Adrenal gland (tissue), 12 donors: ENCODE measurements around the gene ZNF692. TPM values are rescaled to one million over a fixed set of nuclear protein-coding genes. Genes with fewer than 3 reads are reported as not detected.

Experiments used
- DNase-seq, 7 donors: peaks; one replicate each; pipeline ENCODE4 v3.0.0-alpha.2; 2019 to 2020
- H3K27ac ChIP-seq, 5 donors: fragments of 200-600 bp; sonication (generic) in 4 of 5; 1 replicate in 3 of 5; 2 replicates in 2 of 5; pipeline versions ENCODE4 v1.5.1 to v1.8.0; 2016 to 2020; ENCODE audit warnings: mild to moderate bottlenecking in 1 of 5
- H3K27me3 ChIP-seq: fragments of 200-600 bp; 2 replicates; pipeline ENCODE4 v1.8.0; 2021
- H3K36me3 ChIP-seq, 2 donors: fragments of 200-600 bp; replicated peaks in 1 of 2; 1 replicate in 1 of 2; 2 replicates in 1 of 2; pipeline versions ENCODE4 v1.5.1 to v1.8.0; 2018 to 2022
- H3K4me1 ChIP-seq, 2 donors: fragments of 200-600 bp; replicated peaks in 1 of 2; 1 replicate in 1 of 2; 2 replicates in 1 of 2; pipeline versions ENCODE4 v1.5.1 to v1.8.0; 2018 to 2021
- H3K4me3 ChIP-seq, 4 donors: fragments of 200-600 bp; sonication (generic) in 3 of 4; one replicate each; pipeline ENCODE4 v1.5.1; 2016 to 2018
- H3K9me3 ChIP-seq, 3 donors: fragments of 200-600 bp; sonication (generic) in 1 of 3; replicated peaks in 1 of 3; 1 replicate in 2 of 3; 2 replicates in 1 of 3; pipeline versions ENCODE4 v1.5.1 to v1.8.0; 2016 to 2021
- POLR2A ChIP-seq, 2 donors: fragments of 450-650 bp; IDR thresholded peaks; one replicate each; pipeline ENCODE4 v1.6.1; 2017; ENCODE audit warnings: antibody characterized with exemption in 2 of 2, mild to moderate bottlenecking in 2 of 2, moderate library complexity in 1 of 2
- WGBS, 4 donors: extraction: QIAGEN DNeasy Blood & Tissue Kit in 2 of 4; methylation state at CpG; one replicate each; pipeline versions ENCODE4 v1.1.5 to v1.1.7; 2013 to 2017; 5-methylcytosine and 5-hydroxymethylcytosine counted together
- intact Hi-C, 2 donors: fragments of 100-400 bp; cut with DNase I; formaldehyde crosslinking; loops; one replicate each; pipeline versions ENCODE4 v1.14.1 to v1.15.0; 2022 to 2023
- polyA plus RNA-seq, 3 donors: library from polyadenylated mRNA; stranded (reverse); fragments of 200-250 nt in 2 of 3; fragments of 350-450 nt in 1 of 3; fragmentation: Illumina TruSeq in 1 of 3; extraction: RNeasy Lipid Tissue Mini Kit (QIAGEN cat#74804) in 1 of 3; gene quantifications; one replicate each; pipeline ENCODE4 v1.2.3, GENCODE V29; 2013 to 2014
- total RNA-seq, 9 donors: library from RNA; depleted of rRNA in 4 of 9; stranded (reverse); fragments of >200 nt in 4 of 9; fragments of 120-200 nt in 1 of 9; fragmentation: NEBNext Ultra II Directional in 1 of 9; extraction: Animal tissue kit (Norgen Biotek cat#: 25700) in 1 of 9; gene quantifications; one replicate each; pipeline versions ENCODE4 v1.1.0 to v1.2.4, GENCODE V29; 2013 to 2023
- TF ChIP-seq, protein P1 (sequence below), 6 experiments: fragments of 450-650 bp in 4 of 6; fragments of 200-600 bp in 2 of 6; sonication (generic) in 1 of 6; IDR thresholded peaks; 1 replicate in 5 of 6; 2 replicates in 1 of 6; pipeline versions ENCODE4 v1.5.1 to v1.8.0; 2016 to 2021; ENCODE audit warnings: antibody characterized with exemption in 6 of 6, mild to moderate bottlenecking in 2 of 6, moderate library complexity in 1 of 6
- donor health status: healthy with polysubstance abuse.
- donor health status: Bipolar disorder and iron deficiency.
- donor health status: DM: yes; HTN: yes; CAD: no.
- donor health status: DM: no; HTN: no; CAD: no.
- donor health status: DM: no; HTN: no; CAD: no.
- donor health status: DM: yes; HTN: yes; CAD: no.

Gene ZNF692
- total and polyA plus RNA-seq, 12 donors = 10.3 to 366 (median 30.4) TPM

DNA sequence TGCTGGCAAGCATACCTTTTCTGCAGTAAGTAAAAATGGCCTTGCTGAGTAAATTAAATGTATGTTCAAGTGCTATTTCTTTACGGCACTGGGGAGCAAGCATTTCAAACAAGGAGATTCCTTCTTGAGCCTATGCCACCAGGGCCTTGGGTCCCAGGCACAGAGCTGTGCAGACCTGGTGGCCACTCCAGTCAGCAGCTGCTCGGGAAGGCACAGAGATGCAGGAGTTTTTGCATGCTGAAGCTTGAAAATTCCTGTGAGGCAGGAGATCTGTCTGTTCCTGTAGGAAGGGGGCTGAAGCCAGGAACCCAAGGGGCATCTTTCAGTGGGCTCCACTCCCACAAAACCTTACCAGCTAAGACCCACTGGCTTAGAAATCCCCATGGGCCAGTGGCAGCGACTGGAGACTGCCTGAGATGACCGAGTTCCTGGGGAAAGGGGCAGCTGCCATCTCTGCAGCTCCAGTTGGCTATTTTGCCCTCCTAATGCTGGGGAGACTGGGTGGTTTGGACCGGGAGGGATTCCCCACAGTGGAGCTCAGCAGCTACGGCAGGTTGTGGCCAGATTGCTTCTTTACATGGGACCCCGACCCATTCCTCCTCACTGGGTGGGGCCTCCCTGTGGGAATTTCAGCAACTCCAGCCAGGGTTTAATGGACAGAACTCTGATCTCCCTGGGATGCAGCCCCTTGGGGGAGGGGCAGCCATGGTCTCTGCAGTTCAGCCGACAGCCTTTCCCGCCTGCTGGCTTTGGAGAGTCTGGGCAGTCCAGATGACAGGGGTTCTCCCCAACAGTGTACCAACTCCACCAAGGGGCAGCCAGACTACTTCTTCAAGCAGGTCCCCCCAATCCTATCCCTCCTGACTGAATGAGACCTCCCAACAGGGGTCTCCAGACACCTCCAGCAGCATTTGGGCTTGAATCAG is 38.8 kb upstream of the ZNF692 start:
- H3K4me1 ChIP-seq = no peaks in the 10 kb centered on the region
- no peak overlapping the region for H3K4me3 ChIP-seq
- H3K27me3 ChIP-seq = peaks cover 10% of the 10 kb centered on the region
- DNase-seq = no peak
- no peak for TF ChIP-seq POLR2A (IDR thresholded peaks at IDR 0.05)
- TF ChIP-seq, protein P1, sequence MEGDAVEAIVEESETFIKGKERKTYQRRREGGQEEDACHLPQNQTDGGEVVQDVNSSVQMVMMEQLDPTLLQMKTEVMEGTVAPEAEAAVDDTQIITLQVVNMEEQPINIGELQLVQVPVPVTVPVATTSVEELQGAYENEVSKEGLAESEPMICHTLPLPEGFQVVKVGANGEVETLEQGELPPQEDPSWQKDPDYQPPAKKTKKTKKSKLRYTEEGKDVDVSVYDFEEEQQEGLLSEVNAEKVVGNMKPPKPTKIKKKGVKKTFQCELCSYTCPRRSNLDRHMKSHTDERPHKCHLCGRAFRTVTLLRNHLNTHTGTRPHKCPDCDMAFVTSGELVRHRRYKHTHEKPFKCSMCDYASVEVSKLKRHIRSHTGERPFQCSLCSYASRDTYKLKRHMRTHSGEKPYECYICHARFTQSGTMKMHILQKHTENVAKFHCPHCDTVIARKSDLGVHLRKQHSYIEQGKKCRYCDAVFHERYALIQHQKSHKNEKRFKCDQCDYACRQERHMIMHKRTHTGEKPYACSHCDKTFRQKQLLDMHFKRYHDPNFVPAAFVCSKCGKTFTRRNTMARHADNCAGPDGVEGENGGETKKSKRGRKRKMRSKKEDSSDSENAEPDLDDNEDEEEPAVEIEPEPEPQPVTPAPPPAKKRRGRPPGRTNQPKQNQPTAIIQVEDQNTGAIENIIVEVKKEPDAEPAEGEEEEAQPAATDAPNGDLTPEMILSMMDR (IDR thresholded peaks at IDR 0.05) = no peak
- 65 to 76% (median 72%) methylated on average over 2 to 9 of the region's 9 CpGs for WGBS, 4 donors
- intact Hi-C loops = no loop called here
- H3K27ac ChIP-seq = no peak overlapping the region
- no peaks in the 10 kb centered on the region for H3K9me3 ChIP-seq
- no peaks in the 10 kb centered on the region for H3K36me3 ChIP-seq

DNA sequence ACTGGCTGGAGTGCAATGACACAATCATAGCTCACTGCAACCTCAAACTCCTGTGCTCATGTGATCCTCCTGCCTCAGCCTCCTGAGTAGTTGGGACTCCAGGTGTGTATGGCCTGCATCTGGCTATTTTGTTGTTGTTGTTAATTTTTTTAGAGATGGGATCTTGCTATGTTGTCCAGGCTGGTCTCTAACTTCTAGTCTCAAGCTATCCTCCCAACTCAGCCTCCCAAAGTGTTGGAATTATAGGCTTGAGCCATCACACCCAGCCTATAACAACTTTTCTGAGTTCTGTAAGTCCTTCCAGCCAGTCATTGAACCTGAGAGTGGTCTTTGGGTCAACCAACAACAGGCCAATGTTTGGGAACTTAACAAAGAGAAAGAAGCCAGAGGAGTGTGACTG is 36.0 kb upstream of the ZNF692 start:
- TF ChIP-seq POLR2A (IDR thresholded peaks at IDR 0.05) = no peak
- TF ChIP-seq, protein P1 (IDR thresholded peaks at IDR 0.05) = no peak
- no peaks in the 10 kb centered on the region for H3K9me3 ChIP-seq
- H3K27ac ChIP-seq = no peak overlapping the region
- H3K4me3 ChIP-seq = no peak overlapping the region
- H3K4me1 ChIP-seq = no peaks in the 10 kb centered on the region
- intact Hi-C loops = no loop called here
- peaks cover 10% of the 10 kb centered on the region for H3K27me3 ChIP-seq
- no peak for DNase-seq
- no peaks in the 10 kb centered on the region for H3K36me3 ChIP-seq

DNA sequence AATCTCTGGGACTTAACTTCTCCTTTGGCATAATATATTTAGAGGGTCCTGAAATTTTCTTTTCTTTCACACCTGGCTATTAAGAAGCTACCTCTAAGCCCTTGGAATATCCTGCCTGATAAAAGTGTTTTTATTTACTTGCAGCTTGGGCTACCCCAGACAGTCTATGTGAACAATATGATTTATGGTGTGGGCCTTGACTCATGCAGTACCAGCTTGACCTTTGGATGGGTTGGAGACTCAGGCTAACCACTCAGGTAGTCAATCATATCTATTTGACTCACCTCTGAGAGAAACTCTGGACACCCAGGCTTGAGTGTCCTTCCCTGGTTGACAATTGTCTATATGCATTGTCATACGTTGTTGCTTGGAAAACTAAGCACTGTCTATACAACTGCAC is 33.7 kb upstream of the ZNF692 start:
- WGBS, 4 donors = 44 to 81% (median 76%) methylated on average over 1 of the region's 1 CpG
- no peak for DNase-seq
- no peaks in the 10 kb centered on the region for H3K36me3 ChIP-seq
- peaks cover 8% of the 10 kb centered on the region for H3K27me3 ChIP-seq
- H3K27ac ChIP-seq = no peak overlapping the region
- H3K4me3 ChIP-seq = no peak overlapping the region
- no peak for TF ChIP-seq POLR2A (IDR thresholded peaks at IDR 0.05)
- TF ChIP-seq, protein P1 (IDR thresholded peaks at IDR 0.05) = no peak
- H3K4me1 ChIP-seq = no peaks in the 10 kb centered on the region
- H3K9me3 ChIP-seq = no peaks in the 10 kb centered on the region
- intact Hi-C loops = no loop called here

DNA sequence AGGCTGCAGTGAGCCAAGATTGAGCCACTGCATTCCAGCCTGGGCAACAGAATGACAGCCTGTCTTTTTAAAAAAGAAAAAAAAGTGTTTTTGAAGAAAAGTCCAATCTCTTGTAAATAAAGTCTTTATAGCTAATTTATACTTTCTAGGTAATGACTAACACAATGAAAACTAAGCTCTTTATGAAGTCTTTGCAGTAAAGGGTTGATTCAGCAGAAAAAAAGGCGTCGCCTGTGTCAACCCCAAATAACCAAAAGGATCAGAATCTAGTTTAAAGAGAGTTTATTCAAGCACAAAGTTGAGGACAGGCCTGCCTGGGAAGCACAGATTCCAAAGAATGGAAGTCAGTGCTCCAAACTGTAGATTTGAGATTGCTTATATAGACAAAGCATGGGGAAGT is 32.9 kb upstream of the ZNF692 start:
- H3K27me3 ChIP-seq = peaks cover 8% of the 10 kb centered on the region
- no peaks in the 10 kb centered on the region for H3K4me1 ChIP-seq
- intact Hi-C loops = no loop called here
- H3K36me3 ChIP-seq = no peaks in the 10 kb centered on the region
- 92 to 98% (median 95%) methylated on average over 2 of the region's 2 CpGs for WGBS, 4 donors
- no peak overlapping the region for H3K4me3 ChIP-seq
- DNase-seq = no peak
- no peaks in the 10 kb centered on the region for H3K9me3 ChIP-seq
- TF ChIP-seq POLR2A (IDR thresholded peaks at IDR 0.05) = no peak
- H3K27ac ChIP-seq = no peak overlapping the region
